H9 (cell line): ENCODE data around the gene MX2. TPM values are rescaled to one million over a fixed set of nuclear protein-coding genes. Genes with fewer than 3 reads are reported as not detected.

ENCODE experiments used
- DNase-seq: peaks from one replicate; pipeline ENCODE4 v3.0.0-alpha.2; 2017
- H2AFZ ChIP-seq: one replicate; pipeline ENCODE4 v1.6.1; 2013; ENCODE audit warnings: mild to moderate bottlenecking, low read length, control low read depth, moderate library complexity
- H2AK5ac ChIP-seq: 2 replicates; pipeline ENCODE4 v1.6.1; 2013; ENCODE audit warnings: low read length, control low read depth, mixed read lengths; ENCODE audit not compliant: insufficient read length
- H2BK120ac ChIP-seq: one replicate; pipeline ENCODE4 v1.6.1; 2013; ENCODE audit warnings: low read depth, mild to moderate bottlenecking, low read length, control low read depth, inconsistent platforms; ENCODE audit not compliant: poor library complexity, severe bottlenecking
- H2BK12ac ChIP-seq: 2 replicates; pipeline ENCODE4 v1.6.1; 2013; ENCODE audit warnings: low read length, control low read depth, mixed read lengths, low read depth; ENCODE audit not compliant: insufficient read length
- H2BK15ac ChIP-seq: 2 replicates; pipeline ENCODE4 v1.6.1; 2013; ENCODE audit warnings: low read depth, low read length, control low read depth
- H2BK20ac ChIP-seq: one replicate; pipeline ENCODE4 v1.6.1; 2013; ENCODE audit warnings: low read depth, mild to moderate bottlenecking, low read length, control low read depth, inconsistent platforms; ENCODE audit not compliant: poor library complexity, severe bottlenecking
- H2BK5ac ChIP-seq: 2 replicates; pipeline ENCODE4 v1.6.1; 2013; ENCODE audit warnings: low read length, control low read depth, mixed read lengths; ENCODE audit not compliant: insufficient read length
- H3K14ac ChIP-seq: 2 replicates; pipeline ENCODE4 v1.6.1; 2013; ENCODE audit warnings: low read length, control low read depth; ENCODE audit not compliant: insufficient read depth
- H3K18ac ChIP-seq: 2 replicates; pipeline ENCODE4 v1.6.1; 2013; ENCODE audit warnings: low read depth, mild to moderate bottlenecking, mixed read lengths, low read length, control low read depth; ENCODE audit not compliant: insufficient read length
- H3K23ac ChIP-seq: 2 replicates; pipeline ENCODE4 v1.6.1; 2013; ENCODE audit warnings: low read length, control low read depth, mixed read lengths, low read depth; ENCODE audit not compliant: insufficient read length
- H3K23me2 ChIP-seq: 2 replicates; pipeline ENCODE4 v1.6.1; 2013; ENCODE audit warnings: low read depth, mild to moderate bottlenecking, mixed read lengths, low read length, control low read depth; ENCODE audit not compliant: insufficient read length, poor library complexity, severe bottlenecking
- H3K27ac ChIP-seq: 2 replicates; pipeline ENCODE4 v1.5.1; 2013; ENCODE audit warnings: low read length, control low read depth, mixed read lengths, low read depth; ENCODE audit not compliant: insufficient read length
- H3K27me3 ChIP-seq: 2 replicates; pipeline ENCODE4 v1.6.1; 2013; ENCODE audit warnings: low read length, control low read depth, inconsistent platforms; ENCODE audit not compliant: insufficient read depth
- H3K4ac ChIP-seq: 2 replicates; pipeline ENCODE4 v1.6.1; 2013; ENCODE audit warnings: low read depth, mild to moderate bottlenecking, control low read depth, inconsistent platforms, low read length, moderate library complexity
- H3K4me1 ChIP-seq: 2 replicates; pipeline ENCODE4 v1.6.1; 2013; ENCODE audit warnings: low read length, control low read depth, inconsistent platforms; ENCODE audit not compliant: insufficient read depth
- H3K4me2 ChIP-seq: 2 replicates; pipeline ENCODE4 v1.6.1; 2013; ENCODE audit warnings: low read length, control low read depth, mixed read lengths; ENCODE audit not compliant: insufficient read length, insufficient read depth
- H3K56ac ChIP-seq: 2 replicates; pipeline ENCODE4 v1.6.1; 2013; ENCODE audit warnings: low read depth, mild to moderate bottlenecking, mixed read lengths, low read length, control low read depth; ENCODE audit not compliant: insufficient read length
- H3K79me1 ChIP-seq: 2 replicates; pipeline ENCODE4 v1.6.1; 2013; ENCODE audit warnings: low read depth, mild to moderate bottlenecking, moderate library complexity, low read length, control low read depth, inconsistent platforms; ENCODE audit not compliant: insufficient read depth, poor library complexity, severe bottlenecking
- H3K79me2 ChIP-seq: 2 replicates; pipeline ENCODE4 v1.6.1; 2013; ENCODE audit warnings: low read length, control low read depth, inconsistent platforms; ENCODE audit not compliant: insufficient read depth
- H3K9ac ChIP-seq: 2 replicates; pipeline ENCODE4 v1.6.1; 2013; ENCODE audit warnings: low read length, control low read depth, mixed read lengths; ENCODE audit not compliant: insufficient read length; ENCODE audit errors: extremely low read depth
- H3K9me3 ChIP-seq: one replicate; pipeline ENCODE4 v1.6.1; 2013; ENCODE audit warnings: low read depth, low read length, inconsistent platforms; ENCODE audit not compliant: control insufficient read depth
- H3T11ph ChIP-seq: one replicate; pipeline ENCODE4 v1.6.1; 2013; ENCODE audit warnings: mild to moderate bottlenecking, low read length, control low read depth, inconsistent platforms
- H4K20me1 ChIP-seq: one replicate; pipeline ENCODE4 v1.6.1; 2013; ENCODE audit not compliant: control insufficient read depth, insufficient read length, insufficient read depth
- H4K5ac ChIP-seq: 2 replicates; pipeline ENCODE4 v1.6.1; 2013; ENCODE audit warnings: low read depth, mild to moderate bottlenecking, mixed read lengths, low read length, control low read depth; ENCODE audit not compliant: insufficient read length
- H4K8ac ChIP-seq: replicated peaks from 2 replicates; pipeline ENCODE4 v1.6.1; 2013; ENCODE audit warnings: low read length, control low read depth, mixed read lengths, low read depth; ENCODE audit not compliant: insufficient read length
- H4K91ac ChIP-seq: 2 replicates; pipeline ENCODE4 v1.6.1; 2013; ENCODE audit warnings: low read depth, mild to moderate bottlenecking, moderate library complexity, mixed read lengths, low read length, control low read depth; ENCODE audit not compliant: insufficient read length
- H3K27ac Mint-ChIP-seq, 3 experiments: 2 replicates in 2 of 3; 3 replicates in 1 of 3; pipeline ENCODE4 v1.8.0; 2020 to 2021; ENCODE audit warnings: mixed read lengths in 3 of 3, mild to moderate bottlenecking in 1 of 3, moderate library complexity in 1 of 3
- H3K27me3 Mint-ChIP-seq: 2 replicates; pipeline ENCODE4 v1.8.0; 2021; ENCODE audit warnings: low read depth, mild to moderate bottlenecking, moderate library complexity, mixed read lengths
- H3K36me3 Mint-ChIP-seq, 3 experiments: 2 replicates in 2 of 3; 3 replicates in 1 of 3; pipeline ENCODE4 v1.8.0; 2020 to 2021; ENCODE audit warnings: low read depth in 3 of 3, mixed read lengths in 3 of 3; ENCODE audit not compliant: insufficient read depth in 1 of 3
- H3K4me1 Mint-ChIP-seq, 2 experiments: 2 replicates each; pipeline ENCODE4 v1.8.0; 2020; ENCODE audit warnings: mixed read lengths in 2 of 2
- H3K4me3 Mint-ChIP-seq, 2 experiments: 2 replicates in 1 of 2; 3 replicates in 1 of 2; pipeline ENCODE4 v1.8.0; 2020 to 2021; ENCODE audit warnings: mild to moderate bottlenecking in 2 of 2, mixed read lengths in 2 of 2, moderate library complexity in 1 of 2
- H3K9me3 Mint-ChIP-seq, 2 experiments: 2 replicates in 1 of 2; 3 replicates in 1 of 2; pipeline ENCODE4 v1.8.0; 2020; ENCODE audit warnings: mild to moderate bottlenecking in 2 of 2, mixed read lengths in 2 of 2, moderate library complexity in 1 of 2
- WGBS: extraction: QIAGEN DNeasy Blood & Tissue Kit; methylation state at CpG from one replicate; pipeline ENCODE4 v1.1.7; 2013; ENCODE audit warnings: missing lambda C conversion rate, low lambda C conversion rate, mixed read lengths; ENCODE audit not compliant: insufficient read length; ENCODE audit errors: extremely low coverage; 5-methylcytosine and 5-hydroxymethylcytosine counted together
- total RNA-seq: library from RNA; stranded (reverse); gene quantifications from 2 replicates; pipeline ENCODE4 v1.2.1, GENCODE V29; 2021
- TF ChIP-seq, protein P1 (sequence below): fragments of 200-600 bp; sonication (generic); conservative IDR thresholded peaks from 3 replicates; pipeline ENCODE4 v1.8.0; 2021; ENCODE audit warnings: antibody characterized with exemption, mild to moderate bottlenecking

The MX2 gene
- total RNA-seq, 1 experiment from 2014 or later, result 1.8 TPM

DNA sequence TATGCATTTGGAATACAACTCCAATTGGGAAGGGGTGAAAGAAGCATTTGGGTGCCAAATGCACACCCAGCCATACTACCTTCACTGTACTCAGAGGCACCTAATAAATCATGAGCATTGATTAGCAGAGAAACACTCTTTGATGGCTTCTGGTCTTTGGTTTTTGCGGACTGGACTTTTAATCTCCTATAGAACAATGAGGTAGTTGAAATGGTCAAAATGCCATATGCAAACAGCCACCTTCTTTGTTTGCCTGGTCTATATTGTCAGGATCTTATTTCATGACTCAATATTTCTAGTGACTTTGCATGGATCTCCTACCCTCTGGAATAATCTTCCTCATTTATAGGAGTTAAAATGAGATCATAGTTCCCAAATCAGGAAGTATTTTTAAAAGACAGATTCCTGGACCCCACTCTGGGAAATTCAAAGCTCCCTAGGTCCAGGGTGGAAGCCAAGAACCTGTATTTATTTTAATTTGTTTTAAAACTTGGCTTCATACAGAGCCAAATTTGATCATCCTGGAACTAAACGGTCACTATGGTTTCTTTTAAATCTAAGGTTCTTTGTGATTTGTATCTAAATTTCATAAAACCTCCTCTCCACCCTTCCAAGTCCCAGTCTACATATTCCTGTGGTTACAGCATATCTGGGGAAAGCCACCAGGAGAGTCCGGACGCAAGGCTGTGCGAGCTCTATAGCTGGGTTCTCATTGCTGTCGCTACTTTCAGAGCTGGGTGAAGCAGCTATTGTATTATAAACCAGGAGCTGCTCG lies 36.5 kb upstream of the MX2 start:
- Histone ChIP-seq H2BK15ac (no peak overlapping the region), H2BK120ac (no peak overlapping the region), H2AK5ac (no peak overlapping the region), H3K14ac (no peak overlapping the region), H2BK20ac (no peak overlapping the region), H3K27me3 (no peaks in the 10 kb centered on the region), H3K79me1 (no peaks in the 10 kb centered on the region), H2BK5ac (no peak overlapping the region), H4K20me1 (no peaks in the 10 kb centered on the region), H3K23me2 (no peaks in the 10 kb centered on the region), H3K79me2 (no peaks in the 10 kb centered on the region), H3K9me3 (no peaks in the 10 kb centered on the region), H3K27ac (no peak overlapping the region), H3K56ac (no peak overlapping the region), H3K18ac (no peak overlapping the region), H4K5ac (no peak overlapping the region), H3K4me1 (peaks cover 3% of the 10 kb centered on the region; the same call in 1 of the 2 replicates), H2AFZ (no peak overlapping the region), H3K9ac (no peak overlapping the region), H4K8ac (no peak overlapping the region), H3K23ac (no peak overlapping the region), H2BK12ac (no peak overlapping the region), H3K4ac (no peak overlapping the region), H3T11ph (no peak overlapping the region), H4K91ac (no peak overlapping the region), H3K4me2 (no peak overlapping the region)
- Mint-ChIP-seq H3K4me3 (no peak overlapping the region), H3K27me3 (peaks cover 2% of the 10 kb centered on the region; the same call in 1 of the 2 replicates), H3K9me3 (no peaks in the 10 kb centered on the region), H3K36me3 (no peaks in the 10 kb centered on the region), H3K27ac (no peak overlapping the region), H3K4me1 (peaks cover 15 to 19% of the 10 kb centered on the region in 2 experiments)
- no CpG with 5 or more reads among the region's 7 CpGs for WGBS
- TF ChIP-seq, protein P1, sequence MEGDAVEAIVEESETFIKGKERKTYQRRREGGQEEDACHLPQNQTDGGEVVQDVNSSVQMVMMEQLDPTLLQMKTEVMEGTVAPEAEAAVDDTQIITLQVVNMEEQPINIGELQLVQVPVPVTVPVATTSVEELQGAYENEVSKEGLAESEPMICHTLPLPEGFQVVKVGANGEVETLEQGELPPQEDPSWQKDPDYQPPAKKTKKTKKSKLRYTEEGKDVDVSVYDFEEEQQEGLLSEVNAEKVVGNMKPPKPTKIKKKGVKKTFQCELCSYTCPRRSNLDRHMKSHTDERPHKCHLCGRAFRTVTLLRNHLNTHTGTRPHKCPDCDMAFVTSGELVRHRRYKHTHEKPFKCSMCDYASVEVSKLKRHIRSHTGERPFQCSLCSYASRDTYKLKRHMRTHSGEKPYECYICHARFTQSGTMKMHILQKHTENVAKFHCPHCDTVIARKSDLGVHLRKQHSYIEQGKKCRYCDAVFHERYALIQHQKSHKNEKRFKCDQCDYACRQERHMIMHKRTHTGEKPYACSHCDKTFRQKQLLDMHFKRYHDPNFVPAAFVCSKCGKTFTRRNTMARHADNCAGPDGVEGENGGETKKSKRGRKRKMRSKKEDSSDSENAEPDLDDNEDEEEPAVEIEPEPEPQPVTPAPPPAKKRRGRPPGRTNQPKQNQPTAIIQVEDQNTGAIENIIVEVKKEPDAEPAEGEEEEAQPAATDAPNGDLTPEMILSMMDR, result no peak
- DNase-seq, result no peak
